GM08714 (cell line): ENCODE data around the gene CRADD.

Source experiments
- H3K4me3 ChIP-seq: fragments of 200-500 bp; sonication (Bioruptor generic); 2 replicates; pipeline ENCODE4 v1.5.1; 2014; ENCODE audit warnings: mild to moderate bottlenecking, low read length, inconsistent platforms
- ZNF274 ChIP-seq: IDR thresholded peaks from 2 replicates; pipeline ENCODE4 v1.6.1; 2012; ENCODE audit warnings: mild to moderate bottlenecking, low read depth, low read length

The CRADD gene

GRCh38 chr12:93813972-93814821, 137.0 kb downstream of the CRADD start:
- no peak overlapping the region for H3K4me3 ChIP-seq
- no peak for TF ChIP-seq ZNF274

- TF ChIP-seq ZNF274 = no peak
- no peak overlapping the region for H3K4me3 ChIP-seq
Observed at GRCh38 chr12:93818488-93819049, 141.4 kb downstream of the CRADD start.

GRCh38 chr12:93819050-93819491, 141.9 kb downstream of the CRADD start:
- TF ChIP-seq ZNF274 = no peak

GRCh38 chr12:93823616-93824391, 146.6 kb downstream of the CRADD start:
- TF ChIP-seq ZNF274 = no peak
- H3K4me3 ChIP-seq = no peak overlapping the region

More at GRCh38 chr12:93819050-93819491, 141.9 kb downstream of the CRADD start:
- no peak overlapping the region for H3K4me3 ChIP-seq

GRCh38 chr12:93824514-93825500, 147.6 kb downstream of the CRADD start:
- H3K4me3 ChIP-seq = no peak overlapping the region
- TF ChIP-seq ZNF274 = no peak

GRCh38 chr12:93825501-93825888, 148.3 kb downstream of the CRADD start:
- no peak for TF ChIP-seq ZNF274

GRCh38 chr12:93825931-93826555, 148.9 kb downstream of the CRADD start:
- no peak overlapping the region for H3K4me3 ChIP-seq
- no peak for TF ChIP-seq ZNF274

More at GRCh38 chr12:93825501-93825888, 148.3 kb downstream of the CRADD start:
- no peak overlapping the region for H3K4me3 ChIP-seq

GRCh38 chr12:93827179-93827578, 150.0 kb downstream of the CRADD start:
- TF ChIP-seq ZNF274 = no peak
- no peak overlapping the region for H3K4me3 ChIP-seq

- no peak for TF ChIP-seq ZNF274
- H3K4me3 ChIP-seq = no peak overlapping the region
Observed at GRCh38 chr12:93827669-93828068, 150.5 kb downstream of the CRADD start.

GRCh38 chr12:93829016-93829415, 151.8 kb downstream of the CRADD start:
- TF ChIP-seq ZNF274 = no peak
- no peak overlapping the region for H3K4me3 ChIP-seq

GRCh38 chr12:93831374-93831773, 154.2 kb downstream of the CRADD start:
- no peak overlapping the region for H3K4me3 ChIP-seq
- no peak for TF ChIP-seq ZNF274

GRCh38 chr12:93832131-93832530, 155.0 kb downstream of the CRADD start:
- H3K4me3 ChIP-seq = no peak overlapping the region
- no peak for TF ChIP-seq ZNF274

GRCh38 chr12:93833946-93834345, 156.8 kb downstream of the CRADD start:
- no peak for TF ChIP-seq ZNF274
- H3K4me3 ChIP-seq = no peak overlapping the region
